Subcutaneous adipose tissue (tissue), 4 donors: ENCODE data around the gene LPO. TPM values are rescaled to one million over a fixed set of nuclear protein-coding genes. Genes with fewer than 3 reads are reported as not detected.

Source experiments
- total RNA-seq, 4 donors: library from RNA; depleted of rRNA; stranded (reverse); fragments of >200 nt; gene quantifications; one replicate each; pipeline ENCODE4 v1.1.0, GENCODE V29; 2016
- TF ChIP-seq, protein P1 (sequence below): fragments of 450-650 bp; IDR thresholded peaks from one replicate; pipeline ENCODE4 v1.5.1; 2016; ENCODE audit warnings: low read depth, mild to moderate bottlenecking, control low read depth, antibody characterized with exemption, moderate library complexity

The LPO gene
- total RNA-seq, 4 donors from 2014 or later = not detected

DNA sequence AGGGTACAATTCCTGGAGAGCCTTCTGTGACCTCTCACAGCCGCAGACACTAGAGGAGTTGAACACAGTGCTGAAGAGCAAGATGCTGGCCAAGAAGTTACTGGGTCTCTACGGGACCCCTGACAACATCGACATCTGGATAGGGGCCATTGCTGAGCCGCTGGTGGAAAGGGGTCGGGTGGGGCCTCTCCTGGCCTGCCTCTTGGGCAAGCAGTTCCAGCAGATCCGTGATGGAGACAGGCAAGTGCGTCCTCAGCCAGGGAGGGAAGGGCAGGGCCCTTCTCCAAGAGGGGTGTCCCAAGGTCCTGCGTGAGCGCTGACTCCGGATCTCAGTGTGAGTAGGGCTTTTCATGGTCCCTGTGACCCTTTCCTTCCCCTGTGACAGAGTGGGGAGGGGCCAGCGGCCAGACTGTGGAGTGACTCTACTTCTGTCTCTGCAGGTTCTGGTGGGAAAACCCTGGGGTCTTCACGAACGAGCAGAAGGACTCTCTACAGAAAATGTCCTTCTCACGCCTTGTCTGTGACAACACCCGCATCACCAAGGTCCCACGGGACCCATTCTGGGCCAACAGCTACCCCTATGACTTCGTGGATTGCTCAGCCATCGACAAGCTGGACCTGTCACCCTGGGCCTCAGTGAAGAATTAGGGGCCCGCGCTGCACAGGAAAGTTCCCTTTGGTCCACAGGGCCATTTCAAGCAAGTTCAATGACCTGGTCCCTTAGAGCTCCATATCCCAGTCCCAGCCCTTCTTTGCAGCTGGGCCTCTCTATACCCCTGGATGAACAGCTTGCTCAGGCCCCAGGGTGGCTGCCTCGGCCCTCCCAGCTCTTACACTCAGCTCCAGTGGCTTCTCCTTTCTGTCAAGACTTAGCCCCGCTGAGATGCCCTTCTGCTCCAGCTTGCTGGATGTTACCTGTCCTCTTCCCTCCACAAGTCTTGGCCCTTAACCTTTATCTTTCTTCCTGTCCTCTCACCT, 29.3 kb downstream of the LPO start:
- TF ChIP-seq, protein P1, sequence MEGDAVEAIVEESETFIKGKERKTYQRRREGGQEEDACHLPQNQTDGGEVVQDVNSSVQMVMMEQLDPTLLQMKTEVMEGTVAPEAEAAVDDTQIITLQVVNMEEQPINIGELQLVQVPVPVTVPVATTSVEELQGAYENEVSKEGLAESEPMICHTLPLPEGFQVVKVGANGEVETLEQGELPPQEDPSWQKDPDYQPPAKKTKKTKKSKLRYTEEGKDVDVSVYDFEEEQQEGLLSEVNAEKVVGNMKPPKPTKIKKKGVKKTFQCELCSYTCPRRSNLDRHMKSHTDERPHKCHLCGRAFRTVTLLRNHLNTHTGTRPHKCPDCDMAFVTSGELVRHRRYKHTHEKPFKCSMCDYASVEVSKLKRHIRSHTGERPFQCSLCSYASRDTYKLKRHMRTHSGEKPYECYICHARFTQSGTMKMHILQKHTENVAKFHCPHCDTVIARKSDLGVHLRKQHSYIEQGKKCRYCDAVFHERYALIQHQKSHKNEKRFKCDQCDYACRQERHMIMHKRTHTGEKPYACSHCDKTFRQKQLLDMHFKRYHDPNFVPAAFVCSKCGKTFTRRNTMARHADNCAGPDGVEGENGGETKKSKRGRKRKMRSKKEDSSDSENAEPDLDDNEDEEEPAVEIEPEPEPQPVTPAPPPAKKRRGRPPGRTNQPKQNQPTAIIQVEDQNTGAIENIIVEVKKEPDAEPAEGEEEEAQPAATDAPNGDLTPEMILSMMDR = no peak

DNA sequence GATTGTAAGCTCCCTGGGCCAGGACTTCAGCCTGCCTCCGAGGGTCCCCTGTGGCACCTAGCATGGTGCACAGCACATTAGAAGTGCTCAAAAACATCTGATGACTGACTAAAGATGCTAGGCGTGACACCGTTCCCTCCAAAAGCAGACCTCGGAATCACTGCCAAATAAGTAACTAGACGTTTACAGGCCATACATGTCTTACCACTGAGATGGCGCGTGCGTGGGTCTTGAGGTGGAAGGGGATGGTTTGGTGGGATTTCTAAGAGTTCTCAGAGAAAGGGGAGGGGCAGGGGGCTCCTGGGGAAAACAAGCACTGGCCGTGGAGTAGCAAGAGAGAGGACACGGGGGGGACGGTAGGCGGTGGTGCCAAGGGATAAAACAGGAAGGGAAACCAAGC, 29.9 kb downstream of the LPO start:
- TF ChIP-seq, protein P1 = no peak

GRCh38 chr17:58268774-58269556, 30.6 kb downstream of the LPO start:
- TF ChIP-seq, protein P1 = no peak

DNA sequence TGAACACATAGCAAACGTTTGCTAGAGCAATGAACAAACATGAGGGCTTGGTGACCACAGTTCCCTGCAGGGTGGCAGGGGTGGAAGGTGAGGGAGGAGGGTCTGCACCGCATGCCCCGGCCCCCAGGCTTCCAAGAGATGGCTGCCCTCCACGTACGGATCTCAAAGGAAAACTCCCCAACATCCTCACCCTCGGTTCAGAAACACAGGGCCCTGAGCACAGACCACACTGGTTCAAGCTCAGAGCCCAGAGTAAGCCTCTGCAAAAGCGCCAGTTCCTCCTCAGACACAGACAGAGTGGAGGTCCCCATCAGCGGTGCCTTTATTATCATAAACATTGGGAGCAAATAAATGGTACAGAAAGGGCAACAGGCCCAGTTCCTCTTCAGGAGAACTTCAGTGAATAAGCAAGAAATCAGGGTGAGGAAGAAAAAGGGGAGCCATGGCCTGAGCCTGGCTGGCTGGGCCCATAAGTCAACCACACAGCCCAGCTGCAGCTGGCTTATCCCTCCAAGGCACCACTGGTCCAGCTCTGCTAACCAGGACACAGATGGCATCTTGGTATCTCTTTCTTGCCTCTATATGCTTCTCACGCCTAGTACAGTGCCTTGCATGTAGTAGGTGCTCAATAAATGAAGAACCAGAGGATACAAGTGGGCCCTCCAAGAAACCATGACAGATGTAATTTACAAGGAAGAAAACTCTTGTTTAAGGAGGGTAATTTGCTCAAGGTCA, 31.3 kb downstream of the LPO start:
- TF ChIP-seq, protein P1 = no peak

GRCh38 chr17:58270476-58271215, 32.3 kb downstream of the LPO start:
- TF ChIP-seq, protein P1 = no peak

DNA sequence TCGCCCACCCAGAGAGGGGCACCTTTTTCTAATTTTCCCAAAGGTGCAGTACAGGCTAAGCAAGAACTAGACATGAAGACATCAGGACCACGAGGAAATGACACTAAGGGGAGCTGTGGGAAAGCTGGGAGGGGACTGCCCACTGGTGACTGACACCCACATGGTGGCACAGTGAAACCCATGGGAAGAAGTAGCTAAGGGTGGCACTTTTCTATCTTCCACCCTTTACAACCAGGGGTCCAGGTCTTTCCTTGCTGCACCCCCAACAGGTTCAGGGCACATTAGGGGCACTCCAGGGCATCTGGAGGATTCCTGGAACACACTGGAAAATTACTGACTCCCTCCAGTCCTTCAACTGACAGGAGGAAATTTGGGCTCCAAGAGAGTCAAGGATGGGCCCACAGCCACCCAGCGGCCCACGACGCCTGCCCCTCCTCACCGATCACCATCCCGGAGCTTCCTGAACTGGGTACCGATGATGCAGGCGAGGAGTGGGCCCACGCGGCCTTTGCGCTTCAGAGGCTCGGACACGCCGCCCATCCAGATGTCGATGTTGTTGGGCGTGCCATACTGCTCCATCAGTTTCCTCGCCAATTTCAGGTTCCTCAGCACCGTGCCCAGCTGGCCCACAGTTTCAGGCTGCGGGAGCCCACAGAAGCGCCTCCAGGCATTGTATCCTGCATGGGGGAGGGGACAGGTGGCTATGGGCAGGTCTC, 33.0 kb downstream of the LPO start:
- TF ChIP-seq, protein P1 = no peak
